ENCODE measurements around the gene MAGI2. TPM values are rescaled to one million over a fixed set of nuclear protein-coding genes. Genes with fewer than 3 reads are reported as not detected.
A peak's percentile ranks its signal among the peaks of the same experiment; 100 is the strongest.

The MAGI2 gene
- total and polyA plus RNA-seq, 4 donors, result 3.7 to 25.5 (median 11.6) TPM

GRCh38 chr7:78350926-78351325 lies 1102.5 kb downstream of the MAGI2 start:
- DNase-seq, result no peak
- H3K27ac ChIP-seq (ENCODE audit: low read depth in 1 of 2, low read length in 2 of 2), result no peak overlapping the region
- intact Hi-C loops (cut with DNase I), result no loop called here

GRCh38 chr7:78350391-78350790 lies 1103.1 kb downstream of the MAGI2 start:
- Histone ChIP-seq H3K27me3 (ENCODE audit: control insufficient read depth in 1 of 2, insufficient read depth in 2 of 2, low read length in 1 of 2) (no peaks in the 10 kb centered on the region), H3K4me3 (ENCODE audit: low read length in 2 of 2) (no peak overlapping the region), H3K27ac (ENCODE audit: low read depth in 1 of 2, low read length in 2 of 2) (no peak overlapping the region), H3K36me3 (ENCODE audit: control insufficient read depth in 1 of 2, insufficient read depth in 2 of 2, low read length in 1 of 2) (no peaks in the 10 kb centered on the region), H3K9me3 (ENCODE audit: control insufficient read depth, low read length) (no peaks in the 10 kb centered on the region), H3K4me1 (ENCODE audit: control insufficient read depth in 1 of 2, insufficient read depth in 2 of 2, low read length in 2 of 2) (peaks cover 0 to 5% of the 10 kb centered on the region in 2 donors)
- DNase-seq (no peak), ATAC-seq (ENCODE audit: low FRiP score) (no peak)
- intact Hi-C loops (cut with DNase I), result no loop called here
- whole genome bisulfite sequencing, 2 donors, result 85 to 87% methylated on average over 1 of the region's 1 CpG

More at GRCh38 chr7:78350926-78351325, 1102.5 kb downstream of the MAGI2 start:
- WGBS, 2 donors, result 75 to 77% methylated on average over 3 of the region's 3 CpGs
- H3K36me3 ChIP-seq (ENCODE audit: control insufficient read depth in 1 of 2, insufficient read depth in 2 of 2, low read length in 1 of 2), result no peaks in the 10 kb centered on the region
- H3K4me1 ChIP-seq (ENCODE audit: control insufficient read depth in 1 of 2, insufficient read depth in 2 of 2, low read length in 2 of 2), result peaks cover 0 to 5% of the 10 kb centered on the region in 2 donors
- H3K4me3 ChIP-seq (ENCODE audit: low read length in 2 of 2), result no peak overlapping the region
- no peaks in the 10 kb centered on the region for H3K9me3 ChIP-seq (ENCODE audit: control insufficient read depth, low read length)
- no peaks in the 10 kb centered on the region for H3K27me3 ChIP-seq (ENCODE audit: control insufficient read depth in 1 of 2, insufficient read depth in 2 of 2, low read length in 1 of 2)
- ATAC-seq (ENCODE audit: low FRiP score), result no peak

GRCh38 chr7:78346827-78347226 lies 1106.6 kb downstream of the MAGI2 start:
- Histone ChIP-seq H3K4me3 (ENCODE audit: low read length in 2 of 2) (no peak overlapping the region), H3K36me3 (ENCODE audit: control insufficient read depth in 1 of 2, insufficient read depth in 2 of 2, low read length in 1 of 2) (no peaks in the 10 kb centered on the region), H3K27me3 (ENCODE audit: control insufficient read depth in 1 of 2, insufficient read depth in 2 of 2, low read length in 1 of 2) (no peaks in the 10 kb centered on the region), H3K4me1 (ENCODE audit: control insufficient read depth in 1 of 2, insufficient read depth in 2 of 2, low read length in 2 of 2) (peaks cover 0 to 5% of the 10 kb centered on the region in 2 donors), H3K27ac (ENCODE audit: low read depth in 1 of 2, low read length in 2 of 2) (no peak overlapping the region), H3K9me3 (ENCODE audit: control insufficient read depth, low read length) (no peaks in the 10 kb centered on the region)
- ATAC-seq (ENCODE audit: low FRiP score), result no peak
- 39 to 43% methylated on average over 4 of the region's 4 CpGs for WGBS, 2 donors
- intact Hi-C loops (cut with DNase I), result no loop called here
- no peak for DNase-seq

GRCh38 chr7:78345979-78346378 lies 1107.5 kb downstream of the MAGI2 start:
- intact Hi-C loops (cut with DNase I), result no loop called here

GRCh38 chr7:78345293-78345911 lies 1108.1 kb downstream of the MAGI2 start:
- Histone ChIP-seq H3K27ac (ENCODE audit: low read depth in 1 of 2, low read length in 2 of 2) (no peak overlapping the region), H3K4me1 (ENCODE audit: control insufficient read depth in 1 of 2, insufficient read depth in 2 of 2, low read length in 2 of 2) (peaks cover 0 to 5% of the 10 kb centered on the region in 2 donors), H3K27me3 (ENCODE audit: control insufficient read depth in 1 of 2, insufficient read depth in 2 of 2, low read length in 1 of 2) (no peaks in the 10 kb centered on the region), H3K4me3 (ENCODE audit: low read length in 2 of 2) (no peak overlapping the region), H3K36me3 (ENCODE audit: control insufficient read depth in 1 of 2, insufficient read depth in 2 of 2, low read length in 1 of 2) (no peaks in the 10 kb centered on the region), H3K9me3 (ENCODE audit: control insufficient read depth, low read length) (no peaks in the 10 kb centered on the region)
- WGBS, 2 donors, result 84 to 86% methylated on average over 14 of the region's 14 CpGs
- ATAC-seq (ENCODE audit: low FRiP score) (no peak), DNase-seq (no peak)
- intact Hi-C loops (cut with DNase I), result no loop called here

More at GRCh38 chr7:78345979-78346378, 1107.5 kb downstream of the MAGI2 start:
- Histone ChIP-seq H3K27ac (ENCODE audit: low read depth in 1 of 2, low read length in 2 of 2) (no peak overlapping the region), H3K36me3 (ENCODE audit: control insufficient read depth in 1 of 2, insufficient read depth in 2 of 2, low read length in 1 of 2) (no peaks in the 10 kb centered on the region), H3K9me3 (ENCODE audit: control insufficient read depth, low read length) (no peaks in the 10 kb centered on the region), H3K4me1 (ENCODE audit: control insufficient read depth in 1 of 2, insufficient read depth in 2 of 2, low read length in 2 of 2) (peaks cover 0 to 5% of the 10 kb centered on the region in 2 donors), H3K27me3 (ENCODE audit: control insufficient read depth in 1 of 2, insufficient read depth in 2 of 2, low read length in 1 of 2) (no peaks in the 10 kb centered on the region), H3K4me3 (ENCODE audit: low read length in 2 of 2) (no peak overlapping the region)
- DNase-seq, result no peak
- ATAC-seq (ENCODE audit: low FRiP score), result peak; percentile 46
- WGBS, 2 donors, result 40 to 44% methylated on average over 3 of the region's 3 CpGs

- intact Hi-C loops (cut with DNase I), result no loop called here
- 83 to 94% methylated on average over 3 of the region's 3 CpGs for WGBS, 2 donors
Observed at GRCh38 chr7:78334426-78334825, 1119.0 kb downstream of the MAGI2 start.

GRCh38 chr7:78333530-78334425 lies 1119.7 kb downstream of the MAGI2 start:
- ATAC-seq (ENCODE audit: low FRiP score) (no peak), DNase-seq (no peak)
- no peaks in the 10 kb centered on the region for H3K36me3 ChIP-seq (ENCODE audit: control insufficient read depth in 1 of 2, insufficient read depth in 2 of 2, low read length in 1 of 2)
- no peak overlapping the region for H3K27ac ChIP-seq (ENCODE audit: low read depth in 1 of 2, low read length in 2 of 2)
- no peaks in the 10 kb centered on the region for H3K4me1 ChIP-seq (ENCODE audit: control insufficient read depth in 1 of 2, insufficient read depth in 2 of 2, low read length in 2 of 2)
- no peaks in the 10 kb centered on the region for H3K27me3 ChIP-seq (ENCODE audit: control insufficient read depth in 1 of 2, insufficient read depth in 2 of 2, low read length in 1 of 2)
- intact Hi-C loops (cut with DNase I), result no loop called here
- H3K9me3 ChIP-seq (ENCODE audit: control insufficient read depth, low read length), result no peaks in the 10 kb centered on the region
- 94 to 97% methylated on average over 8 of the region's 8 CpGs for WGBS, 2 donors
- H3K4me3 ChIP-seq (ENCODE audit: low read length in 2 of 2), result no peak overlapping the region

More at GRCh38 chr7:78334426-78334825, 1119.0 kb downstream of the MAGI2 start:
- Histone ChIP-seq H3K27ac (ENCODE audit: low read depth in 1 of 2, low read length in 2 of 2) (no peak overlapping the region), H3K4me1 (ENCODE audit: control insufficient read depth in 1 of 2, insufficient read depth in 2 of 2, low read length in 2 of 2) (no peaks in the 10 kb centered on the region), H3K9me3 (ENCODE audit: control insufficient read depth, low read length) (no peaks in the 10 kb centered on the region), H3K36me3 (ENCODE audit: control insufficient read depth in 1 of 2, insufficient read depth in 2 of 2, low read length in 1 of 2) (no peaks in the 10 kb centered on the region), H3K4me3 (ENCODE audit: low read length in 2 of 2) (no peak overlapping the region), H3K27me3 (ENCODE audit: control insufficient read depth in 1 of 2, insufficient read depth in 2 of 2, low read length in 1 of 2) (no peaks in the 10 kb centered on the region)
- DNase-seq, result no peak
- ATAC-seq (ENCODE audit: low FRiP score), result no peak

GRCh38 chr7:78329001-78329655 lies 1124.3 kb downstream of the MAGI2 start:
- WGBS, 2 donors, result 0 to 48% methylated on average over 1 of the region's 1 CpG
- H3K27ac ChIP-seq (ENCODE audit: low read depth in 1 of 2, low read length in 2 of 2), result no peak overlapping the region
- no peak overlapping the region for H3K4me3 ChIP-seq (ENCODE audit: low read length in 2 of 2)
- ATAC-seq (ENCODE audit: low FRiP score) (no peak), DNase-seq (no peak)
- intact Hi-C loops (cut with DNase I), result no loop called here
- H3K9me3 ChIP-seq (ENCODE audit: control insufficient read depth, low read length), result no peaks in the 10 kb centered on the region
- peaks cover 0 to 1% of the 10 kb centered on the region in 2 donors for H3K36me3 ChIP-seq (ENCODE audit: control insufficient read depth in 1 of 2, insufficient read depth in 2 of 2, low read length in 1 of 2)
- H3K4me1 ChIP-seq (ENCODE audit: control insufficient read depth in 1 of 2, insufficient read depth in 2 of 2, low read length in 2 of 2), result peaks cover 0 to 3% of the 10 kb centered on the region in 2 donors
- no peaks in the 10 kb centered on the region for H3K27me3 ChIP-seq (ENCODE audit: control insufficient read depth in 1 of 2, insufficient read depth in 2 of 2, low read length in 1 of 2)
